Measurements from ENCODE around the gene PLXNA2.

Gene PLXNA2

GRCh38 chr1:208158640-208159554 is 85.3 kb downstream of the PLXNA2 start:
- no peak for DNase-seq

DNA sequence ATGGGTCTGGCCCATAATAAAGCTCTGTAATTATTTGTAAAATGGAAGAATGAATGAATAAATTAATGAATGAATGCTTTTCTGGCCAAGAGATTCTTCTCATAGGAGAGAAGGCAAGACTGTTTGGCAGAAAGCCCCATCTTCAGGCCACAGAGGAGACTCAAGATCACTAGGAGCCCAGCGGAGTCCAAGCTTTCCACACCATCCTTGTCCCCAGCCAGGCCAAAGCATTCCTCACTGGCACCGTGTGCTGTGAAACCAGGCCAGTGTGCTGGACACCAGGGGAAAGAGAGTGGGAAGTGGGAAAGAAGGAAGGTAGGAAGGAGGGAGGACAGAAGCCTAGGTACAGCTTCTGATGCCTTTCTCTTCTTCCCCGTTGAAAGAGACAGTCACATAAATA is 86.4 kb downstream of the PLXNA2 start:
- no peak for DNase-seq

DNA sequence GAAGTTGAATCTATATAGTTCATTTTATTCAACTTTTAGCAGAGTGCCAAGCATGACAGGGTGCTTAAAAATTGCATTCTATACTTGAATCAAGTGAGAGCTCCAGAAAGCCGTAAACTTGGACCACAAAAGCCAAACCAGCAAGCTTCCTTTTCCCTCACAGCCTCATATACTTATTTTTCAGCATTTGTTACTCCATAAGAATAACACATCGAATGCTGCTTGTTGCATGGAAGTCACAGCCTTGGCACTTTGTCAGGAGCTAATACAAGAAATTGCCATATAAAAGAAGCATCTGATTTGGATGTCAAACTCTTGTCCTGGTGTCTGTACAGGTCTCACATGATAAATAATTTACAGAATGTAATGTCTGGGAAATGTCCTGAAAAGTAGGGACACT is 87.4 kb downstream of the PLXNA2 start:
- no peak for DNase-seq

DNA sequence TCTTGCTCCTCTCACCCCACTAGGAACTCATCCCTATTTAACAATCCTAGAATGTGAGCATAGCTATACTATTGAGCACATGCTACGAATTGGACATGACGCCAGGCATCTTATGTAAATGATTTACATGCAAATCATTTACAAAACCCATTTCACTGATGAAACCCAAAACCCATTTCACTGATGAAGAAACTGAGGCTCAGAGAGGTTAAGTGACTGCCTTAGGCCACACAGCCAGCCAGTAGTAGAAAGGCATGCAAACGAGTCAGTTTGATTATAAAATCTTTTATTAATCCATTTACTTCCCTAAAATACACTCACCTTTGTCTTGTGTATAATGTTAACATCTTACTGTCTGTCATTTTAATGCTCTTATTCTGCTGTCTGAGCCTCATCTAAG is 87.9 kb downstream of the PLXNA2 start:
- no peak for DNase-seq

- DNase-seq = no peak
Observed at GRCh38 chr1:208154679-208155642, 89.2 kb downstream of the PLXNA2 start.

- no peak for DNase-seq
Observed at GRCh38 chr1:208154040-208154439, 90.1 kb downstream of the PLXNA2 start.

DNA sequence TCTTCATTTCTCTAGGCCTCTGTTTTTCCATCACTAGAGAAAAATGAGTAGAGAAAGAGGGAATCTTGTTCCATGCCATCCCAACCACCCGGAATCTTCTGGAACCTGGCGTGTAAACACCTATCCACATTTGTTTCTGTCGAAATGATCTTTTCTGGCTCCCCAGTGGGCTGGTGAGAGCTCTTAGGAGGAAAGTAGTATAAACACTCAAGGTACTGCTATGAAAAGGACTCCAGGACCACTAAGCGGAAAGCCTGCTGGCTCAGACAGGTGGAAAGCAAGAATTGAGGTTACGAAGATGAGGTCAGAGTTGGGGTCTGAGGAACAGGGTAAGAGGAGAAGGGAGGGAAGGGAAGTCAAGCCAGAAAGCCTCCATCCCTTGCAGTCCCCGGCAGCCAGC is 90.8 kb downstream of the PLXNA2 start:
- no peak for DNase-seq

DNA sequence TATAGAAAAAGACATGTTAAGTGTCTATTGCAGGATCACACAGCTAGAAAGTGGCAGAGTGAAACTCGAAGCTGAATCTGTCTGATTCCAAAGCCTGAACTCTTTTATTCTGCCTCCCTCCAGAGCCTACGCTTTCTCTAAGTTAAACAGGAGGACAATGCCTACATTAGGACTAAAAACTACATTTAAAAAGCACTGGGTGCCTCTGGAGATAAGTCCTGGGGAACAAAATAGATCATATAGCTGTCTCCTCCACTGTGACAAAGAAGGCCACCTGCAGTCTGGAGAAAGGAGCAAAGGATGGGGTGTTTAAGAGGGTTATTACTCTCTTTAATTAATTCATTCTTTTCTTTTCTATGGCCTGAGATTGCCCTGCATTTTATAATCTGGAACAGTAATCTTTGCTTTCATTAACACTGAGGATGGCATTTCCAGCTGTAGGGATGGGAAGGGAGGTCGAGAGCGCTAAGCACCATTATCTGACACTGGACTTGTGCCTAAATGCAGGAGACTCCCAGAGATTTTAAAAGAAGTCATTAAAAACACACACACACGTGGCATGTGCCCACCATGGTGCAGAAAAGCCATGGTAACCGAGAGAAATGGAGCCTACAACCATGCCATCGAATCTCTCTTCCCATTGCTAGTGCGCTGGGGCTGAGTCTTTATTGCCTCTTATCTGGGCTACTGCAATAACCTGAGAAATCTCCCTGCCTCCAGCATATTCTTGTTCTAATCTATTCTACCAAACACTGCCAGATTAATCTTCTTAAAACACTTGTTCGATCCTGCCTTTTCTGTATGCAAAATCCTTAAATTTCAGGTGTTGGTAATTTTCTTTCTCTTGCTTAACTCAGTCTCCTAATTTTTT is 92.2 kb downstream of the PLXNA2 start:
- DNase-seq = no peak

GRCh38 chr1:208150833-208151458 is 93.2 kb downstream of the PLXNA2 start:
- no peak for DNase-seq

- DNase-seq = no peak
Observed at GRCh38 chr1:208149776-208150514, 94.2 kb downstream of the PLXNA2 start.

DNA sequence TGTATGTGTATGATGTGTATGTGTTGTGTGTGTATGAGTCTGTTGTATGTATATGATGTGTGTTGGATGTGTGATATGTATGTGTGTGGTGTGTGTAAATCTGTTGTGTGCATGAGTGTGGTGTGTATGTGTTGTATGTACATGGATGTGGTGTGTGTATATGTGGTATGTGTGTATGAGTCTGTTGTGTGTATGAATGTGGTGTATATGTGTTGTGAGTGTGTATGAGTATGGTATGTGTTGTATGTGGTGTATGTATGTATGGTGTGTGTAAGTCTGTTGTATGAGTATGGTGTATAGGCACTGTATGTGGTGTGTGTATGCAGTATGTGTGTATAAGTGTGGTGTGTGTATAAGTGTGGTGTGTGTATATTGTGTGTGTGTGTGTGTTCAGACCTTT is 95.0 kb downstream of the PLXNA2 start:
- DNase-seq = no peak

DNA sequence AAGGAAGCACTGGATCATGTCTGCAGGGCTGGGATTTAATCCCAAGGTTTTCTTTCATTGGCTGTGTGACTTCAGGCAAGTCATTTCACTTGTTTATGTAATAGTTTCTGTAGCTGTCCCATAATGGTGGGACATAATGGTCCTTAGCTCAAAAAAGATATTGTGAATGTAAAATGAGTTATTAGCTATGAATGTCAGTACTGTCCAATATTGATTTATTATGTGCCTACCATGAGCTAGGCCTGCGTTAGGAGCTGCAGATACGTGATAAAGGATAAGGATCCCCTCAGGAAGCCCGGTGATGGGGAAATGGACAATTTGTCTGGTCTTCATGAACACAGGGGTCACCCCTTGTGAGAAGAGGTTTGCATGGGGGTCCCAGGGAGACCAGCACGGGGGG is 95.8 kb downstream of the PLXNA2 start:
- DNase-seq = no peak

DNA sequence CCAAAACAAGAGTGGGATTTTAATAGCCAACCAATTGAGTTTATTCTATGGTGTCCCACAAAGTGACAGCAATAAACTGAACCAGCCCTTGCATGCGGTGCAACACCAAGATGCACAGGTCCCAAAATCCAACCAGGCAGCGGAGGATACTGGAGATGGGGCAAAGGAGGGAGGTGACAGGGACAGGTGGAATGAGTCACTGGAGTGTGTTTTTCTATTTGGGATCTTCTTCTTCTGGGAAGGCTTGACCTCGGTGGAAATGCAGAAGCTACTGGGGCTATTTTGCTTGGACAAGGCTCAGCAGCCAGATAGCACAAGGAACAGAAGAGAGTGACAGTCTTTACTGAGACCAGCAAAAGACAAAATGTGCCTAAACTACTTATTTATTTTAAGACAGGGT is 97.5 kb downstream of the PLXNA2 start:
- DNase-seq = no peak

DNA sequence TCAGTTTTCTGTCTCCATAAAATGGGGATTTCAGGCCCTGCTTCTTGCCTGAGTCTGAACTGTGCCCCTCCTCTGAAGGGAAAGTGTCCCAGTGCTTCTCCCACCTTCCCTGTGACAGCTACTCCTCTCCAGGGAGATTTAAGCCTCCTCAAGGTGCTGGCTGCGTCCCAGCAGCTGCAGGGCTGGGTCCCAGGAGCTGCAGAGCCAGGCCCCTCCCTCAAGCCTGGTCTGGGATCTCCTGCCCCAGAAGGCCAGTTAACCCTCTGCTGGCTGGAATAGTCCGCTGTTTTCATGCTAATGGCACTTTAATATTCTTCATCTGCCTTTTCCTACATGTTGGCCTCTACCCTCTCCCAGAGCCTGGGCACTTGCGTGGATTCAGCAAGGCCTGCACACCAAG is 99.0 kb downstream of the PLXNA2 start:
- DNase-seq = no peak

DNA sequence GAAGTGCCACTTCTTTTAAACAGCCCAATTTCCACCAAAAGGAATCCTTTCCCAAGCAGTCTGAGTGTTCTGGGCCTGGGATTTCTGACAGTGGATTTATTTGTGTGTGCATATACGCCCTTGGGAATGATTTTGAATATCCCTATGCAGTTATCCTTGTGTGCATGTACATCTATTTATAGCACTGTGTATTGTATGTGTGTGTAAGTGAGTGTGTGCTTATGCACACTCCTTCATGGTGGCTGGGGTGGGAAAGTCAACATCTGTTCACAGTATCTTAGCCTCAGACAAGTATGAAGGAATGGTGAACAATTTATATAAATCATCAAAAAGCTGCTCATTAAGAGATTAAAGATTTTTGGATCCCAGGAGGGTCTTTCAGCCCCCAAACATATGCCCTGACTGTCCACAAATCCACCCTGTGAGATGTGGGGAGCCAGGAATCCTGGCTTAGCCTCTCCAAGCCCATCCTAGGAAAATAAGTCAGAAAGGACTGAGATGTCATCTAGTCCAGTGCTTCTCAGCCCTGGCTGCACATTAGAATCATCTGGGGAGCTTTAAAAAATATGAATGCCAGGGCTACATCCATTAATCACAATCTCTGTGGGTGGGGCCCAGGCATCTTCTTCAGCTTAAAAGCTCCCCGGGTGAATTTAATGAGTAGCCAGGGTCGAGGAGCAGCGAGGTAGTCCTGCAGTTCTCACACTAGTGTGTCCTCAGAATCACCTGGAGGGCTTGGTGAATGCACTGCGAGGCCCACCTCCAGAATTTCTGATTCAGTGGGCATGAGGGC is 101.4 kb downstream of the PLXNA2 start:
- no peak for DNase-seq

DNA sequence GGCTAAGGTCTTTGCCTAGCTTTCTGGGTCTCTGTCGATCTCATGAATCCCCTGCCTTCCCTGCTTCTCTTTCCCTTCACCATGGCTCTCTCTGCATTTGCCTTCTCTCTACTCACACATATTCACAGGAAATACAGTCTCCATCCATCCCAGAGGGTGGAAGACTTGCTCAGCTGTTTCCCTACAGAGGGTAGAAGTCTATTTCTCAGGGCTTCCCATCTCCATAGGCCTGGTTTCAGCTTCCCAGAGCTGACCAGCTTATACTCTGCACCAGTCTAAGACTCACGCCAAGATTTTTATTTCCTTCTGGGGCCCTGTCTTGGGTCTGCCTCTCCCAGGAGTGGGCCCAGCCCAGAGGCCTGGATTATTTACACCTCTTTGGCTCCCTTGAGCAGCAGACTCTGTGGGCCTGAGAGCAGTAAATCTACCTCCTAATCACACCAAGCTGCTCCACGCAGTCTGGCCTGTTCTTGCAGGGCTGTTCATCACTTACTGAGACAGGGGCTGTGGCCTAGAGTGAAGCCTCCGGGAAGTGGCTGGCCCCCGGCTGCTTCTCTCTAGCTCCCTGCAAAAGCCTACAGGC is 102.5 kb downstream of the PLXNA2 start:
- no peak for DNase-seq

DNA sequence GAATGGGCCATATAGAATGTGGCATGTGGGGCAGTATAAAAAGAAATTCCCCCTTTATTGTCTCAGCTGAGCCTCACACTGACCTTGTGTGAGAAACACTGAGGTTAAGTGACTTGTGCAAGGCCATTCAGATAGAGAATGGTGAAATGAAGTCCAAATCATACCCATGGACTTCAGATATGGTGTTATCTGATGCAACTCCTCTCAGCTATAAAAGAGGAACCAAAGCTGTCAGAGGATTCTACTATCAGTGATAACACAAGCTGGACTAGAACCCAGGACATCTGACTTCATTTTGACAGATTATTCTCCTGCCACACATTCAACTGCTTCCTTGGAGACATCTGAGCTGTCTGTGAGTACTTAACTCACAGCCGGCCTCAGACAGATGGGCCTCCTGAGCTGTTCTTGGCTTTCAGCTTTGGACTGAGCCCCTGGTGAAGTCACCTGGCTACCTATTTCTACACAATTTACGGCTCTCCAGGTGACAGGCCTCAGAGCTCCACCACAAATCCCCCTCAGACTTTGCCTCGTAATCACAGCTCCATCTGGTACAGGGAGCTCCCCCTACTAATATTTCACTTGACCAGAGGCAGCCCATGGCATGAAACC is 104.6 kb downstream of the PLXNA2 start:
- DNase-seq = no peak

GRCh38 chr1:208137193-208137592 is 107.0 kb downstream of the PLXNA2 start:
- DNase-seq = no peak

GRCh38 chr1:208136459-208137182 is 107.6 kb downstream of the PLXNA2 start:
- no peak for DNase-seq

Measured in stimulated activated CD4-positive, alpha-beta T cell treated with anti-CD3 and anti-CD28 coated beads, Interleukin-12 subunit alpha, Interleukin-12 subunit beta, amount 100 ng/mL, for 4 hours (primary cell).